ENCODE measurements around the gene TMEM163.

- TF ChIP-seq JUN (IDR thresholded peaks at IDR 0.05; ENCODE audit: borderline replicate concordance, insufficient read depth, insufficient read length, low read depth) (no peak), POLR2AphosphoS5 (IDR thresholded peaks at IDR 0.05; ENCODE audit: insufficient read depth, low read depth, low read length) (no peak), MAX (IDR thresholded peaks at IDR 0.05; ENCODE audit: insufficient read depth, insufficient read length) (no peak)
- TF ChIP-seq, protein P1, sequence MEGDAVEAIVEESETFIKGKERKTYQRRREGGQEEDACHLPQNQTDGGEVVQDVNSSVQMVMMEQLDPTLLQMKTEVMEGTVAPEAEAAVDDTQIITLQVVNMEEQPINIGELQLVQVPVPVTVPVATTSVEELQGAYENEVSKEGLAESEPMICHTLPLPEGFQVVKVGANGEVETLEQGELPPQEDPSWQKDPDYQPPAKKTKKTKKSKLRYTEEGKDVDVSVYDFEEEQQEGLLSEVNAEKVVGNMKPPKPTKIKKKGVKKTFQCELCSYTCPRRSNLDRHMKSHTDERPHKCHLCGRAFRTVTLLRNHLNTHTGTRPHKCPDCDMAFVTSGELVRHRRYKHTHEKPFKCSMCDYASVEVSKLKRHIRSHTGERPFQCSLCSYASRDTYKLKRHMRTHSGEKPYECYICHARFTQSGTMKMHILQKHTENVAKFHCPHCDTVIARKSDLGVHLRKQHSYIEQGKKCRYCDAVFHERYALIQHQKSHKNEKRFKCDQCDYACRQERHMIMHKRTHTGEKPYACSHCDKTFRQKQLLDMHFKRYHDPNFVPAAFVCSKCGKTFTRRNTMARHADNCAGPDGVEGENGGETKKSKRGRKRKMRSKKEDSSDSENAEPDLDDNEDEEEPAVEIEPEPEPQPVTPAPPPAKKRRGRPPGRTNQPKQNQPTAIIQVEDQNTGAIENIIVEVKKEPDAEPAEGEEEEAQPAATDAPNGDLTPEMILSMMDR (IDR thresholded peaks at IDR 0.05; ENCODE audit: extremely low read depth in 1 of 2, insufficient read depth in 1 of 2, low read depth in 1 of 2, low read length in 2 of 2) = no peak
Observed at GRCh38 chr2:134407154-134407890, 311.5 kb downstream of the TMEM163 start.
